GM12878 (cell line): ENCODE results near the gene STK39.

Source experiments
- CHD2 ChIP-seq: IDR thresholded peaks from 2 replicates; pipeline ENCODE4 v1.6.1; 2011; ENCODE audit warnings: low read depth, low read length, improper control_type of control experiment, borderline replicate concordance
- EZH2 ChIP-seq: IDR thresholded peaks from 2 replicates; pipeline ENCODE4 v1.6.1; 2012; ENCODE audit warnings: low read depth, mild to moderate bottlenecking, control low read depth, inconsistent platforms, low read length, borderline replicate concordance; ENCODE audit not compliant: control insufficient read depth
- JUND ChIP-seq: IDR thresholded peaks from 2 replicates; pipeline ENCODE4 v1.6.1; 2012; ENCODE audit warnings: low read depth, mild to moderate bottlenecking, low read length, improper control_type of control experiment, moderate library complexity
- NFIC ChIP-seq: IDR thresholded peaks from 2 replicates; pipeline ENCODE4 v1.6.1; 2012; ENCODE audit warnings: low read depth, mild to moderate bottlenecking, inconsistent platforms, low read length, moderate library complexity
- POLR2AphosphoS5 ChIP-seq: IDR thresholded peaks from 2 replicates; pipeline ENCODE4 v1.6.1; 2011; ENCODE audit warnings: mild to moderate bottlenecking, low read length, inconsistent platforms
- RB1 ChIP-seq: fragments of 450-650 bp; formaldehyde crosslinking; IDR thresholded peaks from 2 replicates; pipeline ENCODE4 v1.6.1; 2017; ENCODE audit warnings: mild to moderate bottlenecking, borderline replicate concordance
- TF ChIP-seq, protein P1 (sequence below), 3 experiments: IDR thresholded peaks in 2 of 3; conservative IDR thresholded peaks in 1 of 3; 2 replicates each; pipeline ENCODE4 v1.5.1; 2011; ENCODE audit warnings: low read depth in 3 of 3, low read length in 3 of 3, mild to moderate bottlenecking in 3 of 3, control low read depth in 2 of 3, moderate library complexity in 2 of 3, inconsistent platforms in 1 of 3, mixed read lengths in 1 of 3; ENCODE audit not compliant: control insufficient read depth in 2 of 3, insufficient read depth in 1 of 3; ENCODE audit errors: extremely low read depth in 1 of 3
- TF ChIP-seq, protein P2 (sequence below): IDR thresholded peaks from 2 replicates; pipeline ENCODE4 v1.6.1; 2011; ENCODE audit warnings: low read depth, mild to moderate bottlenecking, low read length, moderate library complexity, borderline replicate concordance; ENCODE audit errors: extremely low read depth

GRCh38 chr2:167928434-167928833, 319.0 kb downstream of the STK39 start:
- TF ChIP-seq NFIC: no peak
- no peak for TF ChIP-seq CHD2
- TF ChIP-seq JUND: no peak
- no peak for TF ChIP-seq RB1
- TF ChIP-seq EZH2: no peak
- TF ChIP-seq, protein P1, sequence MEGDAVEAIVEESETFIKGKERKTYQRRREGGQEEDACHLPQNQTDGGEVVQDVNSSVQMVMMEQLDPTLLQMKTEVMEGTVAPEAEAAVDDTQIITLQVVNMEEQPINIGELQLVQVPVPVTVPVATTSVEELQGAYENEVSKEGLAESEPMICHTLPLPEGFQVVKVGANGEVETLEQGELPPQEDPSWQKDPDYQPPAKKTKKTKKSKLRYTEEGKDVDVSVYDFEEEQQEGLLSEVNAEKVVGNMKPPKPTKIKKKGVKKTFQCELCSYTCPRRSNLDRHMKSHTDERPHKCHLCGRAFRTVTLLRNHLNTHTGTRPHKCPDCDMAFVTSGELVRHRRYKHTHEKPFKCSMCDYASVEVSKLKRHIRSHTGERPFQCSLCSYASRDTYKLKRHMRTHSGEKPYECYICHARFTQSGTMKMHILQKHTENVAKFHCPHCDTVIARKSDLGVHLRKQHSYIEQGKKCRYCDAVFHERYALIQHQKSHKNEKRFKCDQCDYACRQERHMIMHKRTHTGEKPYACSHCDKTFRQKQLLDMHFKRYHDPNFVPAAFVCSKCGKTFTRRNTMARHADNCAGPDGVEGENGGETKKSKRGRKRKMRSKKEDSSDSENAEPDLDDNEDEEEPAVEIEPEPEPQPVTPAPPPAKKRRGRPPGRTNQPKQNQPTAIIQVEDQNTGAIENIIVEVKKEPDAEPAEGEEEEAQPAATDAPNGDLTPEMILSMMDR (IDR thresholded peaks at IDR 0.05 in 2 of 3, conservative IDR thresholded peaks at IDR 0.05 in 1 of 3; ENCODE audit: control insufficient read depth in 2 of 3, extremely low read depth in 1 of 3, insufficient read depth in 1 of 3, low read depth in 3 of 3, low read length in 3 of 3): no peak
- TF ChIP-seq, protein P2, sequence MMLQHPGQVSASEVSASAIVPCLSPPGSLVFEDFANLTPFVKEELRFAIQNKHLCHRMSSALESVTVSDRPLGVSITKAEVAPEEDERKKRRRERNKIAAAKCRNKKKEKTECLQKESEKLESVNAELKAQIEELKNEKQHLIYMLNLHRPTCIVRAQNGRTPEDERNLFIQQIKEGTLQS: no peak
- TF ChIP-seq POLR2AphosphoS5: no peak
